Germinal center (tissue), 1 donor: ENCODE data around the gene ZNF75A.

Experiments used
- DNase-seq: peaks from one replicate; pipeline ENCODE4 v3.0.0; 2012; ENCODE audit warnings: mixed read lengths, low spot score

Gene ZNF75A

GRCh38 chr16:3289998-3290673 lies 15.2 kb upstream of the ZNF75A start:
- no peak for DNase-seq

DNA sequence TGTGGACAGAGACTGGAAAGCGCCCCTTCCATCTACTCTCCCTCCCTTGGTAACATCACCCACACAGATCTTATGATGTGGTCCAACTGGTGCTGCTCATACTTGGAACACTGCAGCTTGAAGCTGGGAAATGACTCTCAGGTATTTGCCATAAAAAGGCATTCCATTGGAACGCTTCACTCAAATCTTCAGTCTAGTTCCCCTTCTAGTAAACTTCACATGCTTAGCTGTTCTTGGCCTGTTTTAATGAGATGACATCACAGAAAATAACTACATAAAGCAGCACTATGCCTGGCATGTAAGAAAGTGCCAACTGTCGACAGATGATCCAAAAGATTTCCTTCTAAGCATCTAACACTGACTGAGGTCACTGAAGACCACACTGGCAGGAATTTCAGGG lies 12.7 kb upstream of the ZNF75A start:
- DNase-seq = no peak

GRCh38 chr16:3295209-3295608 lies 10.1 kb upstream of the ZNF75A start:
- no peak for DNase-seq

DNA sequence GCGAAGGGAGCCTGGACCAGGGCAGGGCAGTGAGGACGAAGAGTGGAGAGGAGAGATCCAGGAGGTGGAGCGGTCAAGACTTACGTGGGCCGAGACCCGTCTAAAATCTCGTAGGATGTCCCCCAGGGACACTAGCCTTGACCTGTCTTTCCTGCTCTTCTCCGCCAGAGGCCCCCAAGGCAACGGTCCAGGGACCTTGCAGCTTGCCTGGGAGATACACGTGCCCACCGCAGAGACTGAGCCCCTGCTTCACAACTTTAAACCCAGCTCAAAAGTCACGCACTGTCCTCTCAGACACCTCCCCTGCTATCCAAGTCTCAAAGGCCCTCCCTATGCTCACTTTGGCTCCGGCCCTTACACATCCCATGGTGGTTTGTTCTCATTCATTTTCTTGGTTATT lies 9.5 kb upstream of the ZNF75A start:
- no peak for DNase-seq

- no peak for DNase-seq
Observed at GRCh38 chr16:3304370-3304769, 927 bp upstream of the ZNF75A start.

DNA sequence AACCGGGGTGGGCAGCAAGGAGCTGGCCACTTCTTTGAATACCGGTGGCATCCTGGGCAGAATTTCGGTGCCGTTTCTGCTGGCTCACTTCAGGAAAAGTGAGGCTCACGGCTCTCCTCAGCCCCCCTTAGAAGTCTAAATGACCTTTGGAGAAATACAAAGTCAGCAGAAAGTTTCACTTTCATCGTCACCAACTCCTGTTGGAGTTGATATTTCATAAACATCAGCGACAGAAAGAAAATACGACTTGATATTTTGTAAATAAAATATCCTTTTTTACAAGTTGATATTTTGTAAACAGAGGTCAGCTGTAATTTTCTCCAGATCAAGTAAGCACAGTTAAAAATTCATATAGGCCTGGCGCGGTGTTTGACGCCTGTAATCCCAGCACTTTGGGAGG lies 781 bp downstream of the ZNF75A start:
- DNase-seq = no peak

GRCh38 chr16:3311496-3311895 lies 6.2 kb downstream of the ZNF75A start:
- no peak for DNase-seq

DNA sequence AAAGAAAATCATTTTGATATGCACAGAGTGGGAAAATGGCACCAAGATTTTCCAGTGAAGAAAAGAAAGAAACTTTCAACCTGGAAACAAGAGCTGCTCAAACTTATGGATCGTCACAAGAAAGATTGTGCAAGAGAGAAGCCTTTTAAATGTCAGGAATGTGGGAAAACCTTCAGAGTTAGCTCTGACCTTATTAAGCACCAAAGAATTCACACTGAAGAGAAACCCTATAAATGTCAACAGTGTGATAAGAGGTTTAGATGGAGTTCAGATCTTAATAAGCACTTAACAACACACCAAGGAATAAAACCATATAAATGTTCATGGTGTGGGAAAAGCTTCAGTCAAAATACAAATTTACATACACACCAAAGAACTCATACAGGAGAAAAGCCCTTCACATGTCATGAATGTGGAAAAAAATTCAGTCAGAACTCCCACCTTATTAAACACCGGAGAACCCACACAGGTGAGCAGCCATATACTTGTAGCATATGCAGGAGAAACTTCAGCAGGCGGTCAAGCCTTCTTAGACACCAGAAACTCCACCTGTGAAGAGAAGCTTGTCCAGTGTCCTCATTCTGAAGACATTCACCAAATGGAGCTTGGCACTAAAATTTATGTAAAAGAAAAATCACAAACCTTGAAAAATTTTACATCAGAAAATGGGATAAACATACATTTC lies 12.2 kb downstream of the ZNF75A start:
- no peak for DNase-seq

DNA sequence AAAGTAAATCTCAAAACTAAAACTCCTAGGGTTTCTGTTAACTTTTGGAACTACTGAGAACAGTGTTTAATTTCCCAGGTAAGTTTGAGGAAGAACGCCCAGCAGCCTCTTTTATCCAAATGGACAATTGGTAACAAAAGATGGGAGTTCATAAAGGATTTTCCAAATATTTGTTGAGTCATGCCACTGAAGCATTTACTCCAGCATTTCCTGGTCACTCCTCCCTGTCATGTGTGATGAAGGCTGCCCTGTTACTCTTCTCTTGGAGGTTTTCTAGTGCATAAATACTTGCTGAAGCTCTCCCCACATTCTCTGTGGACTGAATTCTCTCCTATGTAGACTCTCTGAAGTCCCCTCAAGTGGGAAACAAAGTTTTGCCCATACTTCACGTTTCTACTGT lies 16.5 kb downstream of the ZNF75A start:
- DNase-seq = no peak

GRCh38 chr16:3327514-3327913 lies 22.2 kb downstream of the ZNF75A start:
- DNase-seq = no peak

DNA sequence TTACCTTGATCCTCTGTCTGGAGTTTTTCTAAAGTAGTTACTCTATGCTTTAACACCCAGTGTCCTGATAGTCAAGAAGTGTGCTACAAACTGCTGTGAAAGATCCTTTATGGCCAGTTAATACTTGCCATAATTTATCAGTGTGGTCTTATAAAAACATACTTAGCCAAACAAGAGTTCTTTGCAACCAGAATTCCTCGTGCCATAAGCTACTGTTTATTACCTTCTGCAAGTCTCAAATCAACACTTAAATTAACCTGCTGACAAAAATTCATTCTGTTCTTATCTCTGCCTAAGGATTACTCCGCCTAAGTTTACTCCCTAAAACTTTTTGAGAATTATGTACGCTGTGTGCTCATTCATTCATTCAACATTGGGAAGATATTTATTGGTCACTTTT lies 22.8 kb downstream of the ZNF75A start:
- DNase-seq = no peak

DNA sequence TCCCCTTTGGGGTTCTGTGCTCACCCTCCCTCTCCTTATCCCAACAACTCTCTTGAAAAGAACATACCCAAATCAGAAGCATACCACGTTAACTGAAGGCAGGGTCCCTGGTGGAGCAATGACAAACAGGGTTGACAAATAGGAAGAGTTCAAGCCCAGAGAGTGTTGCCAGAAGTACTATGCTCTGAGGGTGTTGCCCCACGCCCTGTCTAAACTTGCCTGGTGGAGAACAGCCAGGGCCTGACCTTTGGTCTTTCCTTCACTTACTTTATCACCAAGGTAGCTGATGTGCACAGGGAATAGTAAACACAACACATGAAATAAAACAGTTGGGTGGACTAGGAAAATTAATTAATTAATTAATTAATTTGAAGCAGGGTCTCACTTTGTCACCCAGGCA lies 23.3 kb downstream of the ZNF75A start:
- no peak for DNase-seq

DNA sequence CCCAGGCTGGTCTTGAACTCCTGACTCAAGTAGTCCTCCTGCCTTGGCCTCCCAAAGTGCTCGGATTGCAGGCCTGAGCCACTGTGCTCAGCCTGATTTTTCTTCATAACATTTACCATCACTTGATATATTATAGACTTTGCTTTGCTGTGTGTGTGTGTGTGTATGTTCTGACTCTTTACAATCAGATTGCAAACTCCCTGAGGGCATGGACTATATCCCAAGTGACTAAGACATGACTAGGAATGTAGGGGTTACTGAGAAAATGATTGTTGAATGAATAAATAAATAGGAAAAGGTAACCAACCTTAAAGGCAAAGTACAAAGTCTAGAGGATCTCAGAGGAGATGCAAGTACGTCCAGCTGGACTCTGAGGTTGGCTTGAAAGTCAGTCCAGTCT lies 40.7 kb downstream of the ZNF75A start:
- DNase-seq = no peak

GRCh38 chr16:3347586-3347985 lies 42.3 kb downstream of the ZNF75A start:
- no peak for DNase-seq

DNA sequence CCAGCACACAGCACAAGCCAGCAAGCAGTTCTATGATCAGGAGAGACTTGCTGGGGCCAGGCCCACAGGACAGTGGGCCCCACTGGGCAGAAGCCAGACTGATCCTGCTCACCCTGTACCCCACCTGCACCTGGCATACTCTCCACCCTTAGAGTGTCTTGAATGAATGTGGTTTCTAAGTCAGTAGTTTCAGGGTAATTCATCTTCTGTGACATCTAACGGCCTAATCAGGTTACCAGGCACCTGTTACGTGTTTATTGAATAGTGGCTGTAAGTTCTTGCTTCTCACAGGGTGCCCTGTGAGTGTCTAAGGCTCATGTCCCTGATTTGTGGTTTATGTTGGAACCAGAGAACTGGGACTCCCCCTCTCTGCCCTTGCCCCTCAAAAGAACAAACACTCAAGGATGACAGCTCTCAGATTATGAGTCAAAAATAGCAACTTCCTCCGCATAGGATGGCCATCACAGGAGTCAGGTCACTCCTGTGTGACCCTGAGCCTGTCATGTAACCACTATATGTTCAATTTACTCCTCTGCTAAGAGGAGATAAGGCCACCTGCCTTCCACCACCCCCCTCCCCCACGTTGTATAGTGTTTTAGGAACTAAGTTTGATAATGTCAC lies 43.4 kb downstream of the ZNF75A start:
- no peak for DNase-seq

- no peak for DNase-seq
Observed at GRCh38 chr16:3349175-3349574, 43.9 kb downstream of the ZNF75A start.

DNA sequence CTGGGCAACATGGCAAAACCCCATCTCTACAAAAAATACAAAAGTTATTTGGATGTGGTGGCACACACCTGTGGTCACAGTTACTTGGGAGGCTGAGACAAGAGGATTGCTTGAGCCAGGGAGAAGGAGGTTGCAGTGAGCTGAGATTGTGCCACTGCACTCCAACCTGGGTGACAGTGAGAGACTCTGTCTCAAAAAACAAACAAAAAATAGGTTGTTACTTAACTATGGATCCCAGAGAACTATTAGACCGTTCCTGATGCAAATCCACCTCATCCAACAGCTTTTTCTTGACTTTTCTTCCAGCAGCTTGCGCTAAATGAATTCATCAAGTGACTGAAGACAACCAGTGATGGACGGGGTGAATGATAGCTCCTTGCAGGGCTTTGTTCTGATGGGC lies 50.3 kb downstream of the ZNF75A start, which contains the start of gene OR2C1:
Gene OR2C1 (plus strand): TSS at position 301 of the 400 bp plus-strand sequence. CDS start 52 bp downstream, at position 353.
- no peak for DNase-seq

DNA sequence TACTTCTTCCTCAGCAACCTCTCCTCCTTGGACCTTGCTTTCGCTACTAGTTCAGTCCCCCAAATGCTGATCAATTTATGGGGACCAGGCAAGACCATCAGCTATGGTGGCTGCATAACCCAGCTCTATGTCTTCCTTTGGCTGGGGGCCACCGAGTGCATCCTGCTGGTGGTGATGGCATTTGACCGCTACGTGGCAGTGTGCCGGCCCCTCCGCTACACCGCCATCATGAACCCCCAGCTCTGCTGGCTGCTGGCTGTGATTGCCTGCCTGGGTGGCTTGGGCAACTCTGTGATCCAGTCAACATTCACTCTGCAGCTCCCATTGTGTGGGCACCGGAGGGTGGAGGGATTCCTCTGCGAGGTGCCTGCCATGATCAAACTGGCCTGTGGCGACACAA lies 50.8 kb downstream of the ZNF75A start:
- DNase-seq = no peak

- DNase-seq = no peak
Observed at GRCh38 chr16:3358871-3359270, 53.6 kb downstream of the ZNF75A start.

GRCh38 chr16:3362931-3363330 lies 57.6 kb downstream of the ZNF75A start:
- no peak for DNase-seq

DNA sequence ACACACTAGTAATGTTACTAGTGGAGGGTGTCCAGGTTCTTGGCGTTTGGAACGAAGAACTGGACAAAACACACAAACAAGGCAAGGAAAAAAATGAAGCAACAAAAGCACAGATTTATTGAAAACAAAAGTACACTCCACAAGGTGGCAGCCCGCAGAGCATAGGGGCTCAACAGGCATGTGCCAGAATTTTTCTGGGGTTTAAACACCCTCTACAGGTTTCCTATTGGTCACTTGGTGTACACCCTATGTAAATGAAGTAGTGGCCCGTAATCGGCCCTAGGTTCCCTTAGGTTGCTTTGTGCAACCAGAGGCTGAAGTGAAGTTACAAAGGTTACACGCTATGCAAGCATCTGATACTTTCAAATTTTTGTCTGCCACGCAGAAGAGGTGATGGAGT lies 58.5 kb downstream of the ZNF75A start:
- DNase-seq = no peak

- DNase-seq = peak; percentile 78
Observed at GRCh38 chr16:3364774-3365427, 59.6 kb downstream of the ZNF75A start.
